Muscle layer of duodenum (tissue), 2 donors: ENCODE measurements around the gene FSD2.
"Not testable (repeated sequence)": the region's sequence is repeated elsewhere in the genome, so short reads cannot be mapped to it uniquely, and the experiment has no call there.

Experiments used
- H3K27ac ChIP-seq: one replicate; pipeline ENCODE4 v1.7.0; 2013; ENCODE audit warnings: mild to moderate bottlenecking, low read length
- H3K27me3 ChIP-seq: one replicate; pipeline ENCODE4 v1.7.0; 2013; ENCODE audit warnings: low read depth, mild to moderate bottlenecking, control low read depth, low read length
- H3K36me3 ChIP-seq, 2 donors: one replicate each; pipeline ENCODE4 v1.7.0; 2013; ENCODE audit warnings: low read length in 2 of 2, control low read depth in 1 of 2, mild to moderate bottlenecking in 1 of 2; ENCODE audit not compliant: insufficient read depth in 2 of 2, control insufficient read depth in 1 of 2
- H3K4me1 ChIP-seq, 2 donors: one replicate each; pipeline ENCODE4 v1.7.0; 2013; ENCODE audit warnings: low read length in 2 of 2, mild to moderate bottlenecking in 2 of 2, control low read depth in 1 of 2, moderate library complexity in 1 of 2; ENCODE audit not compliant: insufficient read depth in 2 of 2, control insufficient read depth in 1 of 2
- H3K4me3 ChIP-seq, 2 donors: one replicate each; pipeline ENCODE4 v1.7.0; 2013; ENCODE audit warnings: low read length in 2 of 2, low read depth in 1 of 2, mild to moderate bottlenecking in 1 of 2
- H3K9me3 ChIP-seq, 2 donors: one replicate each; pipeline ENCODE4 v1.7.0; 2013; ENCODE audit warnings: low read length in 2 of 2, control low read depth in 1 of 2, mild to moderate bottlenecking in 1 of 2; ENCODE audit not compliant: control insufficient read depth in 1 of 2
- donor health status: healthy.

FSD2 gene

GRCh38 chr15:82828075-82828474 is 22.2 kb upstream of the FSD2 start:
- Histone ChIP-seq H3K27ac (no peak overlapping the region), H3K36me3 (peaks cover 59 to 68% of the 10 kb centered on the region in 2 donors), H3K27me3 (no peaks in the 10 kb centered on the region), H3K4me1 (no peaks in the 10 kb centered on the region), H3K9me3 (no peaks in the 10 kb centered on the region), H3K4me3 (no peak overlapping the region)

- Histone ChIP-seq H3K4me3 (no peak overlapping the region), H3K4me1 (no peaks in the 10 kb centered on the region), H3K27me3 (no peaks in the 10 kb centered on the region), H3K36me3 (peaks cover 25 to 45% of the 10 kb centered on the region in 2 donors), H3K9me3 (no peaks in the 10 kb centered on the region), H3K27ac (no peak overlapping the region)
Measured at GRCh38 chr15:82823049-82823448, 17.2 kb upstream of the FSD2 start.

GRCh38 chr15:82821851-82822250 is 16.0 kb upstream of the FSD2 start:
- H3K27ac ChIP-seq, H3K4me3 ChIP-seq, H3K27me3 ChIP-seq, H3K9me3 ChIP-seq, H3K4me1 ChIP-seq: not testable (repeated sequence)
- H3K36me3 ChIP-seq: peaks cover 26 to 39% of the 10 kb centered on the region in 2 donors

- H3K27me3 ChIP-seq, H3K9me3 ChIP-seq, H3K4me3 ChIP-seq, H3K27ac ChIP-seq, H3K4me1 ChIP-seq: not testable (repeated sequence)
- H3K36me3 ChIP-seq: peaks cover 23 to 39% of the 10 kb centered on the region in 2 donors
Measured at GRCh38 chr15:82821396-82821795, 15.5 kb upstream of the FSD2 start.

GRCh38 chr15:82820128-82820527 is 14.3 kb upstream of the FSD2 start:
- peaks cover 22 to 33% of the 10 kb centered on the region in 2 donors for H3K36me3 ChIP-seq
- no peak overlapping the region for H3K4me3 ChIP-seq
- H3K27ac ChIP-seq: no peak overlapping the region
- H3K27me3 ChIP-seq: no peaks in the 10 kb centered on the region
- H3K9me3 ChIP-seq: no peaks in the 10 kb centered on the region
- H3K4me1 ChIP-seq: no peaks in the 10 kb centered on the region

GRCh38 chr15:82812994-82813393 is 7.1 kb upstream of the FSD2 start:
- Histone ChIP-seq H3K9me3 (no peaks in the 10 kb centered on the region), H3K36me3 (peaks cover 19 to 20% of the 10 kb centered on the region in 2 donors), H3K4me1 (peaks cover 0 to 14% of the 10 kb centered on the region in 2 donors), H3K4me3 (no peak overlapping the region), H3K27me3 (no peaks in the 10 kb centered on the region), H3K27ac (no peak overlapping the region)

GRCh38 chr15:82810890-82811426 is 5.1 kb upstream of the FSD2 start:
- peak overlapping the region; percentile 88 to 92 for H3K4me3 ChIP-seq
- peaks cover 0 to 14% of the 10 kb centered on the region in 2 donors for H3K4me1 ChIP-seq
- peak overlapping the region; percentile 92 for H3K27ac ChIP-seq
- no peaks in the 10 kb centered on the region for H3K9me3 ChIP-seq
- no peaks in the 10 kb centered on the region for H3K27me3 ChIP-seq
- H3K36me3 ChIP-seq: peaks cover 8 to 9% of the 10 kb centered on the region in 2 donors

- no peaks in the 10 kb centered on the region for H3K27me3 ChIP-seq
- peak overlapping the region; percentile 88 to 92 for H3K4me3 ChIP-seq
- H3K27ac ChIP-seq: peak overlapping the region; percentile 92
- peaks cover 5 to 7% of the 10 kb centered on the region in 2 donors for H3K36me3 ChIP-seq
- H3K9me3 ChIP-seq: no peaks in the 10 kb centered on the region
- peaks cover 0 to 14% of the 10 kb centered on the region in 2 donors for H3K4me1 ChIP-seq
Measured at GRCh38 chr15:82810061-82810889, 4.4 kb upstream of the FSD2 start.

GRCh38 chr15:82809308-82810060 is 3.6 kb upstream of the FSD2 start, which contains the start of gene WHAMM:
Gene WHAMM (plus strand): TSS chr15:82809628. CDS start chr15:82809727, 99 bp downstream.
- H3K4me3 ChIP-seq: peak within 1 kb of the TSS; percentile 88 to 92
- peaks cover 0 to 14% of the 10 kb centered on the region in 2 donors for H3K4me1 ChIP-seq
- H3K9me3 ChIP-seq: no peaks in the 10 kb centered on the region
- H3K27me3 ChIP-seq: no peaks in the 10 kb centered on the region
- H3K36me3 ChIP-seq: peaks cover 5 to 7% of the 10 kb centered on the region in 2 donors
- H3K27ac ChIP-seq: peak within 1 kb of the TSS; percentile 92

GRCh38 chr15:82808634-82809041 is 2.8 kb upstream of the FSD2 start:
- no peaks in the 10 kb centered on the region for H3K27me3 ChIP-seq
- peaks cover 0 to 7% of the 10 kb centered on the region in 2 donors for H3K36me3 ChIP-seq
- H3K27ac ChIP-seq: peak overlapping the region; percentile 86
- H3K9me3 ChIP-seq: no peaks in the 10 kb centered on the region
- H3K4me1 ChIP-seq: peaks cover 0 to 14% of the 10 kb centered on the region in 2 donors
- H3K4me3 ChIP-seq: peak overlapping the region in 1 of 2 donors; percentile 57
